Measurements from ENCODE around the gene CBLL2. TPM values are rescaled to one million over a fixed set of nuclear protein-coding genes. Genes with fewer than 3 reads are reported as not detected.
"Not testable (repeated sequence)": the region's sequence is repeated elsewhere in the genome, so short reads cannot be mapped to it uniquely, and the experiment has no call there.

Gene CBLL2, protein sequence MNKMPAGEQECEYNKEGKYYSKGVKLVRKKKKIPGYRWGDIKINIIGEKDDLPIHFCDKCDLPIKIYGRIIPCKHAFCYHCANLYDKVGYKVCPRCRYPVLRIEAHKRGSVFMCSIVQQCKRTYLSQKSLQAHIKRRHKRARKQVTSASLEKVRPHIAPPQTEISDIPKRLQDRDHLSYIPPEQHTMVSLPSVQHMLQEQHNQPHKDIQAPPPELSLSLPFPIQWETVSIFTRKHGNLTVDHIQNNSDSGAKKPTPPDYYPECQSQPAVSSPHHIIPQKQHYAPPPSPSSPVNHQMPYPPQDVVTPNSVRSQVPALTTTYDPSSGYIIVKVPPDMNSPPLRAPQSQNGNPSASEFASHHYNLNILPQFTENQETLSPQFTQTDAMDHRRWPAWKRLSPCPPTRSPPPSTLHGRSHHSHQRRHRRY
- not detected for polyA plus RNA-seq (ENCODE audit: insufficient read depth in 1 of 5, insufficient read length in 5 of 5, low replicate concordance in 1 of 5)
- long read RNA-seq, donor 1 = 0 reads
- long read RNA-seq, donor 2 = 0 reads
- long read RNA-seq, donor 3 = 0 reads
- long read RNA-seq, donor 4 = 0 reads
- long read RNA-seq, donor 5 = 0 reads
- long read RNA-seq, donor 6 = 0 reads
- long read RNA-seq, donor 7 = 0 reads
- long read RNA-seq, donor 8 = 0 reads

DNA sequence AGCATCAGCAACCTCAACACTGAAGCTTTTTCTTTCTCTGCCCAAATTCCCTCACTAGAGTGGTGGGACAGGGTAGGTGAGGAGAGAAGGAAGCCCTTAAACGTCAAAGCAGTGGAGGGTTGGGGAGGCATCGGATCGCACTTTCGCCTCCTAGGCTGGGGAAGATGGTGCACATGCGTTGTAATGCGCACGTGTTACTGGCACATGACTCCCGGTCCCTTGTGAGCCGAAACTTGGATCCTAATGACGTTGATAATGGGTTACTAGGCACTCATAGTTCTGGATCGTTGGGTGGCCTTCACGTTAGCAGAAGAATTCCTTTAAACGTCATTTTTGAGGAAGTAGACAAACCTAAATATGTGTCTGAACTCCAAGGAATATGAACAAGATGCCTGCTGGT, at the start of gene CBLL2:
TSS of gene CBLL2 (plus strand) at position 301 of the 400 bp plus-strand sequence. CDS start at position 380, 79 bp downstream.
- DNase-seq = no peak

GRCh38 chrX:22234380-22234779, 38.3 kb upstream of the CBLL2 start:
- no peak for DNase-seq

- DNase-seq = no peak
Observed at GRCh38 chrX:22237479-22237878, 35.2 kb upstream of the CBLL2 start.

GRCh38 chrX:22246620-22247019, 26.1 kb upstream of the CBLL2 start:
- no peak for DNase-seq

DNA sequence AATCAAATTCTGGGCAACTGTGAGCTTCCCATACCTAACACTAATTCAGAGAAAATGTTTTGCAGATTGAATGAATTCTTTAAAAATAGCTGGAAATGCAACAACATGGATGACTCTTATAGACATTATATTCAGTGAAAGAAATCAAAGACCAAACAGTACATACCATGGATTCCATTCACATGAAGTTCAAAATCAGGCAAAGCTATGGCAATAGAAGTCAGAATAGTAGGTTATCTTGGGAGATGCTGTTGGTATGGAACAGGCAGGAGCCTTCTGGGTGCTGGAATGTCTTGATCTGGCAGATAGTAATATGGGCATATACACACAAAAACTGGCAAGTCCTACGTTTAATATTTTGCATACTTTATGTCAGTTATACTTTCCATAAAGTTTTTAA, 25.5 kb upstream of the CBLL2 start:
- no peak for DNase-seq

- no peak for DNase-seq
Observed at GRCh38 chrX:22248401-22248800, 24.3 kb upstream of the CBLL2 start.

DNA sequence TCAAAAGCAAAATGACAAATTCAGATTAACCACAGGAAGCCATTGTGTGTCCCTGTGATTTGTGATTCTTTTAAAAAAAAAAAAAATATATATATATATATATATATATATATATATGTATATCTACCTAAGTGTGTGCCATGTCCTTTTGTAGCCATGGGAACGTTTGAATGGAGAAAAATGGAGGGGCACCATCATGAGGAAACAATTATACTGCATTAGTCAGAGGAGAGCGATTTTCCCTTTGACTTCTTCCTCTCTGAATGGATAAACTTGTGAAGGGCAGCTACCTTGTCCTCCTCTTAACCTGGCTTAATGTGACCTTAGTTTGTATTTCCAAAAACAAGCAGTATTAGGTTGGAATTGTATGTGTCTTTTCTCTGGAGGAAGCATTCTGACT, 23.3 kb upstream of the CBLL2 start:
- DNase-seq = no peak

GRCh38 chrX:22268706-22269105, 4.0 kb upstream of the CBLL2 start:
- DNase-seq = no peak

- DNase-seq = no peak
Observed at GRCh38 chrX:22273714-22274317, 1.1 kb downstream of the CBLL2 start.

DNA sequence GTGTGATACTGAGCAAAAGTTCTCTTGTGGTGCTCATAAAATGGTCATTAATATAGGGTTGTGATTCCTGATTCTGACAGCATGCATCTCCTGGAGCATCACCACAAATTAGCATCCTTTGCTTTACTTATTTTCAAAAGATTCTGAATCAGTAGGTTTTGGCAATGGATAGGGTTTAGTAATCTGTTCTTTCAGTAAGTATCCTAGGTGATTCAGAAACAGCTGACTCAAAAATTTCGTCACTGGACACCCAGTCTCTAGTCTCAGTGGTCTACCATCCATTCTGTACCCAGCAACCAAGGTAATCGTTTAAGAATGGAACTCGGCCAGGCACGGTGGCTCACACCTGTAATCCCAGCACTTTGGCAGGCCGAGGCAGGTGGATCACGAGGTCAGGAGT, 4.1 kb downstream of the CBLL2 start:
- no peak for DNase-seq

- DNase-seq = no peak
Observed at GRCh38 chrX:22278375-22278774, 5.7 kb downstream of the CBLL2 start.

GRCh38 chrX:22289209-22289608, 16.5 kb downstream of the CBLL2 start:
- not testable (repeated sequence) for DNase-seq

GRCh38 chrX:22296871-22297270, 24.2 kb downstream of the CBLL2 start:
- DNase-seq = no peak

GRCh38 chrX:22300130-22300529, 27.4 kb downstream of the CBLL2 start:
- DNase-seq = peak in 1 of 2 donors; percentile 14

GRCh38 chrX:22310779-22311178, 38.1 kb downstream of the CBLL2 start:
- DNase-seq = no peak

GRCh38 chrX:22313766-22314165, 41.1 kb downstream of the CBLL2 start:
- no peak for DNase-seq

GRCh38 chrX:22314211-22314610, 41.5 kb downstream of the CBLL2 start:
- no peak for DNase-seq

DNA sequence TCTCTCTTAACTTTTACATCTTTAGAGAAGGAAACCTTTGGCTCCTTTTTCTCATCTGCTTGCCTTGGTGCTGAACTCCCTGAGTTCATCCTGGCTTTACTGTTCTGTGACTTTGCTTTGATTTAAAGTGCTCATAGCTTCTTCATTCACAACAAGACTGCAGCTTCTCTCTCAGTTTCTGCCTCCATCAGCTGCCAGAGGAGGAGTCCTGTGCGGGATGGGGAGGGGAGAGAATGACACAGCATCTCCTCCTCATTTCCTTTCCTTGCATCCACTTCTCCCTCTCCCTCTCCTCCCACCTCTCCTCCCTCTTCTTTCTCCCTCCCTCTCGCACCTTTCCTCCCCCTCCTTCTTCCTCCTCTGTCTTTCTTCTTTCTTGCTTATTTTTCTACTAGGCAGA, 42.0 kb downstream of the CBLL2 start:
- no peak for DNase-seq

GRCh38 chrX:22315151-22315550, 42.4 kb downstream of the CBLL2 start:
- DNase-seq = no peak

- no peak for DNase-seq
Observed at GRCh38 chrX:22320236-22320873, 47.6 kb downstream of the CBLL2 start.

DNA sequence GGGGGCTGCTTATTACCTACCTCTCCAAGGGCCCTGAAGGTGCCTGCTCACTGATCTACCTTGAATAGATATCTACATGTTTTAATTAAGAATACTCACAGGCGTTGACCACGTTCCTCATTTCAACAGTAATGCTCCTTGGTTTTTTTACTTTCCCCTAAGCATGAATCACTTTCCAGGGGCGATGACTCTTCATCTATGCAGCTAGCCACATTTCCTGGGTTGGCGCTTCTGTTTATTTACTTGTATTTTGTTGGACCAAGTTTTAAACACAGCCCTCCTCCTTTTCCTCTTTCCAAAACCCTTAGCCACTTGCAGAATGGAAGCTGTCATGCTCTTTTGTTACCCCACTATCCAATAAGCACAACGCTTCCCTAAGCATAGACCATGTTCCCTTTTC, 50.8 kb downstream of the CBLL2 start:
- no peak for DNase-seq

Data from right lung (tissue), 10 donors.